NCI-H2107 (cell line): ENCODE results near the gene SI.
"Not testable (repeated sequence)": the region's sequence is repeated elsewhere in the genome, so short reads cannot be mapped to it uniquely, and the experiment has no call there.

ENCODE experiments used
- DNase-seq: peaks from one replicate; lab custom pipeline; 2025; lab: John Stamatoyannopoulos, UW

Gene SI

GRCh38 chr3:165078293-165078692 is at the start of gene SI:
TSS of gene SI (minus strand) at chr3:165078496. CDS start at chr3:165076012, 2,484 bp downstream.
- DNase-seq, result no peak

- DNase-seq, result no peak
These were observed 47.5 kb upstream of the SI start for GRCh38 chr3:165125836-165126235.

GRCh38 chr3:165111401-165111800 is 33.1 kb upstream of the SI start:
- DNase-seq, result no peak

- no peak for DNase-seq
These were observed 25.3 kb upstream of the SI start for GRCh38 chr3:165103616-165104015.

- no peak for DNase-seq
These were observed 4.4 kb upstream of the SI start for GRCh38 chr3:165082650-165083049.

GRCh38 chr3:165081183-165081582 is 2.9 kb upstream of the SI start:
- no peak for DNase-seq

GRCh38 chr3:165075695-165076094 is 2.6 kb downstream of the SI start:
- no peak for DNase-seq

GRCh38 chr3:165070682-165071081 is 7.6 kb downstream of the SI start:
- no peak for DNase-seq

GRCh38 chr3:165056510-165056909 is 21.8 kb downstream of the SI start:
- no peak for DNase-seq

- no peak for DNase-seq
These were observed 38.1 kb downstream of the SI start for GRCh38 chr3:165040186-165040585.

- DNase-seq, result no peak
These were observed 66.7 kb downstream of the SI start for GRCh38 chr3:165011557-165011956.

GRCh38 chr3:164984947-164985346 is 93.3 kb downstream of the SI start:
- no peak for DNase-seq

- DNase-seq, result no peak
These were observed 115.7 kb downstream of the SI start for GRCh38 chr3:164962610-164963009.

GRCh38 chr3:164952966-164953365 is 125.3 kb downstream of the SI start:
- DNase-seq, result no peak

- not testable (repeated sequence) for DNase-seq
These were observed 126.9 kb downstream of the SI start for GRCh38 chr3:164951403-164951802.

- DNase-seq, result no peak
These were observed 137.6 kb downstream of the SI start for GRCh38 chr3:164940745-164941144.

GRCh38 chr3:164929642-164930041 is 148.7 kb downstream of the SI start:
- no peak for DNase-seq
